Progenitor cell of endocrine pancreas (in vitro differentiated cells): ENCODE results near the gene SLC16A11. TPM values are rescaled to one million over a fixed set of nuclear protein-coding genes. Genes with fewer than 3 reads are reported as not detected.

Source experiments
- DNase-seq: peaks from one replicate; pipeline ENCODE4 v3.0.0; 2021; ENCODE audit warnings: low spot score; ENCODE audit not compliant: unreplicated experiment
- H3K27ac Mint-ChIP-seq: 2 replicates; pipeline ENCODE4 v1.8.0; 2021; ENCODE audit warnings: mild to moderate bottlenecking, moderate library complexity, mixed read lengths
- H3K27me3 Mint-ChIP-seq: 2 replicates; pipeline ENCODE4 v1.8.0; 2021; ENCODE audit warnings: mixed read lengths
- H3K36me3 Mint-ChIP-seq: 2 replicates; pipeline ENCODE4 v1.8.0; 2022; ENCODE audit warnings: mixed read lengths; ENCODE audit not compliant: insufficient read depth
- H3K4me1 Mint-ChIP-seq: 2 replicates; pipeline ENCODE4 v1.8.0; 2021; ENCODE audit warnings: low read depth, mixed read lengths
- H3K4me3 Mint-ChIP-seq: 2 replicates; pipeline ENCODE4 v1.8.0; 2021; ENCODE audit warnings: low read depth, mild to moderate bottlenecking, moderate library complexity, mixed read lengths
- H3K9me3 Mint-ChIP-seq: 2 replicates; pipeline ENCODE4 v1.8.0; 2021; ENCODE audit warnings: low read depth, mixed read lengths
- total RNA-seq: library from RNA; stranded (reverse); gene quantifications from 2 replicates; pipeline ENCODE4 v1.2.1, GENCODE V29; 2021
- TF ChIP-seq, protein P1 (sequence below): fragments of 200-600 bp; sonication (generic); IDR thresholded peaks from one replicate; pipeline ENCODE4 v1.5.0; 2021; ENCODE audit warnings: antibody characterized with exemption, mild to moderate bottlenecking; ENCODE audit not compliant: unreplicated experiment

SLC16A11 gene
- total RNA-seq, 1 donor from 2014 or later = 1.4 TPM

DNA sequence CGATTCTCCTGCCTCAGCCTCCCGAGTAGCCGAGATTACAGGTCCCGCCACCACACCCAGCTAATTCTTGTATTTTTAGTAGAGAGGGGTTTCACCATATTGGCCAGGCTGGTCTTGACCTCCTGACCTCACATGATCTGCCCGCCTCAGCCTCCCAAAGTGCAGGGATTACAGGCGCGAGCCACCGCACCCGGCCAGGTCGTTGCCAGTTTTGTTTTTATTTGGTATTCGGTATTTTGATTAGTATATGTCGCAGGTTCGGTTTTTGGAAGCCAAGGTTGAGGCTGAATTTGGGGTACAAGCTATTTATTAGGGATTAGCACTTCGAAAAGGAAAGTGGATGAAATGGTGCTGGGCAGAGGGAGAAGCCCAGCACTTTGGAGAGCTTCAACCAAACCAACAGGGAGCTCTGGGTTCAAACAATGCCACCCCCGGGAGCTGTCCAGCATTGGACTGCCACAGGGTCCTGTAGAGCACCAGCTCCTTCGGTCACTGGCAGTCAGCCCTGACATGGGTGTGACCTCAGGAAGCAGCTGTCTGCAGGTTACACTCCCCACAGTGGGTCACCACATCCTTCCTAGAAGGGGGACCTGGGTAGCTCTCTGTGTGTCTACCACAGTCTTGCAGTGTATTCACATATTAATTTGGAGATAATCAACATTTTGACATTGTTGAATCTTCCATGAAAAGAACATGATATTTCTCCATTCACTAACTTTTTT is 37.6 kb upstream of the SLC16A11 start:
- H3K36me3 Mint-ChIP-seq = no peaks in the 10 kb centered on the region
- H3K27me3 Mint-ChIP-seq = peaks cover 8% of the 10 kb centered on the region
- H3K9me3 Mint-ChIP-seq = no peaks in the 10 kb centered on the region
- no peak overlapping the region for H3K27ac Mint-ChIP-seq
- TF ChIP-seq, protein P1, sequence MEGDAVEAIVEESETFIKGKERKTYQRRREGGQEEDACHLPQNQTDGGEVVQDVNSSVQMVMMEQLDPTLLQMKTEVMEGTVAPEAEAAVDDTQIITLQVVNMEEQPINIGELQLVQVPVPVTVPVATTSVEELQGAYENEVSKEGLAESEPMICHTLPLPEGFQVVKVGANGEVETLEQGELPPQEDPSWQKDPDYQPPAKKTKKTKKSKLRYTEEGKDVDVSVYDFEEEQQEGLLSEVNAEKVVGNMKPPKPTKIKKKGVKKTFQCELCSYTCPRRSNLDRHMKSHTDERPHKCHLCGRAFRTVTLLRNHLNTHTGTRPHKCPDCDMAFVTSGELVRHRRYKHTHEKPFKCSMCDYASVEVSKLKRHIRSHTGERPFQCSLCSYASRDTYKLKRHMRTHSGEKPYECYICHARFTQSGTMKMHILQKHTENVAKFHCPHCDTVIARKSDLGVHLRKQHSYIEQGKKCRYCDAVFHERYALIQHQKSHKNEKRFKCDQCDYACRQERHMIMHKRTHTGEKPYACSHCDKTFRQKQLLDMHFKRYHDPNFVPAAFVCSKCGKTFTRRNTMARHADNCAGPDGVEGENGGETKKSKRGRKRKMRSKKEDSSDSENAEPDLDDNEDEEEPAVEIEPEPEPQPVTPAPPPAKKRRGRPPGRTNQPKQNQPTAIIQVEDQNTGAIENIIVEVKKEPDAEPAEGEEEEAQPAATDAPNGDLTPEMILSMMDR = no peak
- no peaks in the 10 kb centered on the region for H3K4me1 Mint-ChIP-seq
- no peak overlapping the region for H3K4me3 Mint-ChIP-seq
- DNase-seq = no peak

DNA sequence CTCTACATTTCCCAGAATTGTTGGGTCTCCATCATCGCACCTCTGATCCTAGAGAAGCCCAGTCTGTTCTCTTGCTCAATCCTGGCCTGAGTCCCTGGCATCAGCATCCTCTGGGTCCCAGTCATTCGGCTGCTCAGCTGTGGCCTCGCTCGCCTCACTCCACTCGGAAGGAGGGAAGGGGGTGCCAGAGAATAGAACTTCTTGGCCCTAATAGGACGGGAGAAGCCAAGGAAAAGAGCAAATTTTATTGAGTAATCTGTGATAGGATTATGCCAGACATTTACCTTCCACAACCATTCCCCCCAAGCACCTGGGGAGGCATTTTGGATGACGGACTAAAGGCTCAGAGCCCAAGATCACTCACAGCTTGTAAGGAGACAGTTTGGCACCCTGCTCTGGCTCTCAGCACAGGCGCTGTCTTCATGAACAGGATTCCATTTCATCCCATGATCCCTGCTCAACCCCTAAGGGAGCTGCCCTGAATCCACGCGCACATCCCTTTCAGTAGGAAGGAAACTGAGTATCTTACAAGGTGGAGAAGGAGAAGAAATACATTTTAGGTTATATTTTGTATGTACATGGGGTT is 36.7 kb upstream of the SLC16A11 start:
- TF ChIP-seq, protein P1 = no peak
- Mint-ChIP-seq H3K4me3 (no peak overlapping the region), H3K9me3 (no peaks in the 10 kb centered on the region), H3K36me3 (no peaks in the 10 kb centered on the region), H3K27me3 (peaks cover 8% of the 10 kb centered on the region), H3K27ac (no peak overlapping the region), H3K4me1 (no peaks in the 10 kb centered on the region)
- no peak for DNase-seq

DNA sequence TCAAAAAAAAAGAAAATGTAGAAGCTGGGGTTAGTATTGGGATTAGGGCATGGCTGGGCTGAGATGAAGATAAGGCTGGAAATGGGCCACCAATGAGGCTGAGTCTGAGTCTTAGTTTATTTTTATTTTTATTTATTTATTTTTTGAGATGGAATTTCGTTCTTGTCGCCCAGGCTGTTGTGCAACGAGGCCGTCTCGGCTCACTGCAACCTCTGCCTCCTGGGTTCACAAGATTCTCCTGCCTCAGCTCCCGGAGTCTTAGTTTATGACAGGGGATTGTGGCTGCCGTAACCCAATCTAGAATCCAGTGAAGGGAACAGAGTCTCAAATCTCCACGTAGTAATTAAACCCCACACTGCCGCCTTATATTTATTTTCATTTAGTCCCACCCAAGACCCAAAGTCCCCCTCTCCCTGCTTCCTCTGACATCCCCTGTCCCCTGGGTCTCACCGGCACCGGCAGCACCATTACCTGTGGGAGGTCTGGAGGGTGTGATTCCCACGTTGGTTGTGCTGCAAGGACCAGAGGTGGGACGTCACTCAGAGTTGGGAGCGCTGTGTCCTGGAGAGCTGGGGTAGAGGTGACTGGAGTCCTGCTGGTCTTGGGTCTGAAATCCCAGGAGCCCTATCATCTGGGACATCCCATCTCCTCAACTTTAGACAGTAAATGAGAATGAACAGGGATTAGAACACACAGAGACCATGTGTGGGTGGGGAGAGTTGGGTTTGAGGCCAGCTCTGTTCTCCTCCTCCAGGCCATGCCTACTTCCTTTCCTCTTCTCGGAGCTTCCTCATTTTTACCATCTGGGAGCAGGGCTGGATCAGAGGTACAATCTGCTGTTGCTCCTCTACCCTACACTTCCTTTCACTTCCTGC is 35.9 kb upstream of the SLC16A11 start, which contains the start of gene CLEC10A:
CLEC10A (minus strand) TSS at position 671 of the 875 bp plus-strand sequence. CDS start 1,439 bp downstream, outside the sequence.
- no peak for DNase-seq
- Mint-ChIP-seq H3K27me3 (peaks cover 8% of the 10 kb centered on the region), H3K27ac (no peak within 1 kb of the TSS), H3K36me3 (no peaks in the 10 kb centered on the region), H3K4me1 (no peaks in the 10 kb centered on the region), H3K9me3 (no peaks in the 10 kb centered on the region), H3K4me3 (no peak within 1 kb of the TSS)
- TF ChIP-seq, protein P1 = no peak

DNA sequence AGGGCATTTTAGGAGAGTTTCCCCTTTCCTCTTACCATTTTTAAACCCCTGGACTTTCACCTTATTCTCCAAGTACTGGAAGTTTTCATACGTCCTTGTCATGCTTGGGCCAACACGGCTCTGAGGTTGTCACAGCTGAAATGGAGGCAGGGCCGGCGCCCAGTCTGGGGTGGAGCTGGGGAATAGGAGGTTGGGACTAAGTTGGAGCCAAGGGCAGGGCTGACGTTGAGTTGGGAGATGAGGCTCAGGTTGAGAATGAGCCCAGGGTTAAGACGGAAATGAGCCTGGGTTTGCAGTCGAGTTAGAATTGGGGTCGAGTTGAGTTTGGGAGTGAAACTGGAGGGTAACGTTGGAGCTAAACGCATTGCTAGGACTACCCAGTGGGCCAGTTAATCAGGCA is 34.8 kb upstream of the SLC16A11 start:
- no peak for DNase-seq
- no peak overlapping the region for H3K27ac Mint-ChIP-seq

More for the DNA sequence above, 34.8 kb upstream of the SLC16A11 start:
- H3K36me3 Mint-ChIP-seq = no peaks in the 10 kb centered on the region
- H3K4me1 Mint-ChIP-seq = no peaks in the 10 kb centered on the region
- no peaks in the 10 kb centered on the region for H3K9me3 Mint-ChIP-seq
- TF ChIP-seq, protein P1 = no peak
- H3K4me3 Mint-ChIP-seq = no peak overlapping the region
- H3K27me3 Mint-ChIP-seq = peaks cover 8% of the 10 kb centered on the region
